GM21367 (cell line): ENCODE results near the gene GRAPL.
"Not testable (repeated sequence)": the region's sequence is repeated elsewhere in the genome, so short reads cannot be mapped to it uniquely, and the experiment has no call there.

Source experiments
- ATAC-seq: cut with Tn5 transposase; IDR thresholded peaks from one replicate; pipeline ENCODE4 v1.9.1; 2021; ENCODE audit not compliant: unreplicated experiment

Gene GRAPL

DNA sequence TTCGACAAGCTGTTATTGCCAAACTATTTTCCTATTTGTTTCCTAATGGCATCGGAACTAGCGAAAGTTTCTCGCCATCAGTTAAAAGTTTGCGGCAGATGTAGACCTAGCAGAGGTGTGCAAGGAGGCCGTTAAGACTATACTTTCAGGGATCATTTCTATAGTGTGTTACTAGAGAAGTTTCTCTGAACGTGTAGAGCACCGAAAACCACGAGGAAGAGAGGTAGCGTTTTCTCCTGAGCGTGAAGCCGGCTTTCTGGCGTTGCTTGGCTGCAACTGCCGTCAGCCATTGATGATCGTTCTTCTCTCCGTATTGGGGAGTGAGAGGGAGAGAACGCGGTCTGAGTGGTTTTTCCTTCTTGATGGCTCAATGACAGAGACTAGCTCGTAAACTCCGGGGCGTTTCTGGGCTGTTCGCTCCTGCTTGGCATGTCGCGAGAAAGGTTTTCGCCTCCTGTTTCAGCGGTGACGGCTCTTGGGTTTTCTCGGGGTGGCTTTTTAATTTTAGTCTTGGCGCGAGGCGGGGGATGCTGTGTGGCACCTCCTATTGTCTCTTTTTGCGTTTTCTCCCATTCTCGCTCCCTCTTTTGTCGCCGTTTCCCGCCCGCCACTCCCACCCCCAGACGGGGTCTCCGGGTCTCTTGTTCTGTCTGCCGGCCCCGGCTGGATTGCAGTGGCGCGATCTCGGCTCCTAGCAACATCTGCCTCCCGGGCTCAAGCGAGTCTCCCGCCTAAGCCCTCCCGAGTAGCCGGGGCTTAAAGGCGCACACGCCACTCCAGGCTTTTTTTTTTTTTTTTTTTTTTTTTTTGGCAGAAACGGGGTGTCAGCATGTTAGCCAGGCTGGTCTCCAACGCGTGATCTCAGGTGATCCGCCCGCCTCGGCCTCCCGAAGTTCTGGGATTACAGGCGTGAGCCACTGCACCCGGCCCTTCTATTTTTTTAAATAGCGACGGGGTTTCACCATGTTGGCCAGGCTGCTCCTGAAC, 60.8 kb downstream of the GRAPL start:
- peak; percentile 13 for ATAC-seq

DNA sequence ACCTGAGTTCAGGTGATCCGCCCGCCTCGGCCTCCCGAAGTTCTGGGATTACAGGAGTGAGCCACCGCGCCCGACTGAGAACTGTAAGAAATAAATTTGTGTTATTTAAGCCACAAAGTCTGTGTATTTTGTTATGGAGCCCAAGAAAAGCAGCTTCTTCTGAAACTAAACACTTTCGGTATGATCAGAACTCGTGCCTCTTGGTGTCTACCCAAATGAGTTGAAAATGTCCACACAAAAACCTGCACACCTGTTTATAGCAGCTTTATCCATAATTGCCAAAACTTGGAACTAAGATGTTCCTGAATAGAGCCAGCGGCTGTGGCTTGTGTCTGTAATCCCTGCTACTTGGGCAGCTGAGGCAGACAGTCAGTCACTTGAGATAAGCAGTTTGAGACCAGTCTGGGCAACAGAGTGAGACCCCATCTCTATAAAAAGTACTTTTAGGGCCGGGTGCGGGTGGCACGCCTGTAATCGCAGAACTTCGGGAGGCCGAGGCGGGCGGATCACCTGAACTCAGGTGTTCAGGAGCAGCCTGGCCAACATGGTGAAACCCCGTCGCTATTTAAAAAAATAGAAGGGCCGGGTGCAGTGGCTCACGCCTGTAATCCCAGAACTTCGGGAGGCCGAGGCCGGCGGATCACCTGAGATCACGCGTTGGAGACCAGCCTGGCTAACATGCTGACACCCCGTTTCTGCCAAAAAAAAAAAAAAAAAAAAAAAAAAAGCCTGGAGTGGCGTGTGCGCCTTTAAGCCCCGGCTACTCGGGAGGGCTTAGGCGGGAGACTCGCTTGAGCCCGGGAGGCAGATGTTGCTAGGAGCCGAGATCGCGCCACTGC, 61.7 kb downstream of the GRAPL start:
- ATAC-seq: peak; percentile 62

DNA sequence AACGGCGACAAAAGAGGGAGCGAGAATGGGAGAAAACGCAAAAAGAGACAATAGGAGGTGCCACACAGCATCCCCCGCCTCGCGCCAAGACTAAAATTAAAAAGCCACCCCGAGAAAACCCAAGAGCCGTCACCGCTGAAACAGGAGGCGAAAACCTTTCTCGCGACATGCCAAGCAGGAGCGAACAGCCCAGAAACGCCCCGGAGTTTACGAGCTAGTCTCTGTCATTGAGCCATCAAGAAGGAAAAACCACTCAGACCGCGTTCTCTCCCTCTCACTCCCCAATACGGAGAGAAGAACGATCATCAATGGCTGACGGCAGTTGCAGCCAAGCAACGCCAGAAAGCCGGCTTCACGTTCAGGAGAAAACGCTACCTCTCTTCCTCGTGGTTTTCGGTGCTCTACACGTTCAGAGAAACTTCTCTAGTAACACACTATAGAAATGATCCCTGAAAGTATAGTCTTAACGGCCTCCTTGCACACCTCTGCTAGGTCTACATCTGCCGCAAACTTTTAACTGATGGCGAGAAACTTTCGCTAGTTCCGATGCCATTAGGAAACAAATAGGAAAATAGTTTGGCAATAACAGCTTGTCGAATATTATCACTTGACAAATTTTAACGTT, 62.5 kb downstream of the GRAPL start:
- ATAC-seq: not testable (repeated sequence)

DNA sequence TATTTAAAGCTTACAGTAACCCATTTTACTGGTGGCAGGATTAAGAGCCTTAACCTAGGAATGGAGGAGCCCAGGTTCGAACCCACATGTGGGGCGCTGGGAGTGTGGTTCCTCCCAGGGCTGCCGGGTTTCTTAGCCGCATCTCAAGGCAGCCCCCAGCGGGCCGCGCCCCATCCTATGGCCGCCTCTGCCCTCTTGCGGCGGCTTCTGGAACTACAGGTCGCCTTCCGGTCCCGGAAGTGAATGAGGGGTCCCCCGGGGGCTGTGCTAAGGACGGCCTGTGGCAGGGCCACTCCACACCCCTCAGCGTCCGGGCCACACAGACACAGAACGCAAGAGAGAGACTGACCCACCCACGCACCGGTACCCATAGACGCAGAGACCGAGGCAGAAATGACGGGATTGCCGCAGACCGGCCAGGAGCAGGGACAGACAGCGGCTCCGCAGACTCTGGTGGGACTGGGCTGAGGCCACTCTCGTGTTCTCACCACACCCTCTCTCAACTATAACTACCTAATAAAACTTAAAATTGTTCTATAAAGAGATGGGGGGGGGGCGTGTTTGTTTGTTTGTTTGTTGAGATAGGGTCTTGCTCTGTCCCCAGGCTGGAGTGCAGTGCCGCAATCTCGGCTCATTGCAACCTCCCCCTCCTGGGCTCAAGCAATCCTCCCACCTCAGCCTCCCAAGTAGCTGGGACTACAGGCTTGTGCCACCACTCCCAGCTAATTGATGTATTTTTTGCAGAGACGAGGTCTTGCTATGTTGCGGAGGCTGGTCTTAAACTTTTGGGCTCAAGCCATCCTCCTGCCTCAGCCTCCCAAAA, 69.2 kb downstream of the GRAPL start:
- peak; percentile 89 for ATAC-seq

DNA sequence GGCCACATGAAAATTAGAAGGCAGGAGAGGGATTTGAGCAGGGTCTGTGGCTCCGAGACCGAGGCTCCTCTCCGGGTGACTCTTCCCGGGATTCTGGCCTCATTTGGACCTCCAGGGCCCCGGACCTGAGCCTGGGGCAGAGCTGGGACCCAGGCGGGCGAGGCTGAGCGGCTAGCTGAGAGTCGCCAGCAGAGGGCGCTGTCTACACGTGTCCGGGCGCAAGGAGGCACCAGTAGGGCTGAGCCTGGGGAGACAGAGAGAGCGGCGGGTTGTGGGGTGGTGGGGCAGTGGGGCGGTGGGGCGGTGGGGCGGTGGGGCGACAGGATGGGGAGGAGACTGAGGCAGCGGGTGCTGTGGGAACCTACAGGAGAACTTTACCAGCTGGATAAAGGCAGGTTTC, 75.1 kb downstream of the GRAPL start:
- not testable (repeated sequence) for ATAC-seq

DNA sequence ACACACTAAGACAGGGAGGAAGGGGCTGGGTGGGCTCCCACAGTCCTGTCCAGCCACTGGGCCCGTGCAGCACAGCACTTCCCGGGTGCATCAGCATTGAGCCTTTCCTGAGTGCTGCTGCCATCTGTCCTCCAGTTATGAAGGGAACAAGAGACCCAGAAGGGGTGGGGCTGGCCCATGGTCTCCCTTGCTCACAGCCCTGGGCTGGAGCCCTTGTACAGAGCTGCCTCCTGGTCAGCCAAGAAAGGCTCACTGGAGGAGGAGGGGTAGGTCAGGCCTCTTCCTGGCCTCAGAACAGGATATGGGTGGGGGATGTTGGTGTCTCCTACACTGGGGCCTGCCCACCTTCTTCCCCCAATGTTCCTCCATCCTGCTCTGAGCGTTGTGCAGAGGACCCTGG, 76.0 kb downstream of the GRAPL start:
- not testable (repeated sequence) for ATAC-seq
